ENCODE results near the gene SH3GLB2.

SH3GLB2 gene

GRCh38 chr9:129028192-129028966 lies at the start of gene SH3GLB2:
Gene SH3GLB2, minus strand, starts transcription at chr9:129028331. Its CDS starts 177 bp downstream, at chr9:129028154.
- intact Hi-C loops (cut with DNase I; ENCODE audit: low total_unique reads) = loop anchor here (10.0 kb wide), 1 partner anchor 174 kb away; no protein-coding TSS in a partner anchor
- Histone ChIP-seq H3K9me3 (no peaks in the 10 kb centered on the region), H3K27me3 (no peaks in the 10 kb centered on the region), H3K27ac (peak within 1 kb of the TSS; percentile 72 to 74), H3K4me1 (peaks cover 0 to 29% (median 22%) of the 10 kb centered on the region in 4 donors), H3K4me3 (peak within 1 kb of the TSS; percentile 87 to 89), H3K36me3 (no peaks in the 10 kb centered on the region)
- peak; percentile 91 to 98 for DNase-seq
- TF ChIP-seq CTCF (IDR thresholded peaks at IDR 0.05) = peak; percentile 69 to 91

GRCh38 chr9:129077236-129077635 lies 49.1 kb upstream of the SH3GLB2 start:
- DNase-seq = no peak
- intact Hi-C loops (cut with DNase I; ENCODE audit: low total_unique reads) = no loop called here
- no peaks in the 10 kb centered on the region for H3K27me3 ChIP-seq
- no peak overlapping the region for H3K27ac ChIP-seq
- H3K4me1 ChIP-seq = peaks cover 0 to 18% (median 12%) of the 10 kb centered on the region in 4 donors
- H3K9me3 ChIP-seq = no peaks in the 10 kb centered on the region
- TF ChIP-seq CTCF (IDR thresholded peaks at IDR 0.05) = no peak
- no peaks in the 10 kb centered on the region for H3K36me3 ChIP-seq
- H3K4me3 ChIP-seq = no peak overlapping the region

GRCh38 chr9:129076640-129077037 lies 48.5 kb upstream of the SH3GLB2 start:
- H3K9me3 ChIP-seq = no peaks in the 10 kb centered on the region
- no peaks in the 10 kb centered on the region for H3K27me3 ChIP-seq
- peaks cover 0 to 6% (median 0%) of the 10 kb centered on the region in 3 donors for H3K36me3 ChIP-seq
- no peak overlapping the region for H3K27ac ChIP-seq
- no peak for TF ChIP-seq CTCF (IDR thresholded peaks at IDR 0.05)
- intact Hi-C loops (cut with DNase I; ENCODE audit: low total_unique reads) = no loop called here
- no peak overlapping the region for H3K4me3 ChIP-seq
- H3K4me1 ChIP-seq = peaks cover 0 to 12% (median 6%) of the 10 kb centered on the region in 4 donors
- DNase-seq = no peak

- H3K4me3 ChIP-seq = no peak overlapping the region
- TF ChIP-seq CTCF (IDR thresholded peaks at IDR 0.05) = no peak
- no peaks in the 10 kb centered on the region for H3K27me3 ChIP-seq
- no peak for DNase-seq
- H3K4me1 ChIP-seq = peaks cover 0 to 9% (median 3%) of the 10 kb centered on the region in 4 donors
- peaks cover 0 to 11% (median 0%) of the 10 kb centered on the region in 3 donors for H3K36me3 ChIP-seq
- H3K9me3 ChIP-seq = no peaks in the 10 kb centered on the region
- intact Hi-C loops (cut with DNase I; ENCODE audit: low total_unique reads) = no loop called here
- no peak overlapping the region for H3K27ac ChIP-seq
Measured at GRCh38 chr9:129075996-129076639, 48.0 kb upstream of the SH3GLB2 start.

- no peak for TF ChIP-seq CTCF (IDR thresholded peaks at IDR 0.05)
Measured at GRCh38 chr9:129074106-129074505, 46.0 kb upstream of the SH3GLB2 start.

More at GRCh38 chr9:129074106-129074505, 46.0 kb upstream of the SH3GLB2 start:
- no peaks in the 10 kb centered on the region for H3K9me3 ChIP-seq
- H3K4me3 ChIP-seq = no peak overlapping the region
- no peaks in the 10 kb centered on the region for H3K4me1 ChIP-seq
- DNase-seq = no peak
- H3K27me3 ChIP-seq = no peaks in the 10 kb centered on the region
- peaks cover 0 to 31% (median 9%) of the 10 kb centered on the region in 3 donors for H3K36me3 ChIP-seq
- intact Hi-C loops (cut with DNase I; ENCODE audit: low total_unique reads) = no loop called here
- H3K27ac ChIP-seq = no peak overlapping the region
